H9 (cell line): Measurements from ENCODE around the gene SNX25. TPM values are rescaled to one million over a fixed set of nuclear protein-coding genes. Genes with fewer than 3 reads are reported as not detected.

Experiments used
- DNase-seq: peaks from one replicate; pipeline ENCODE4 v3.0.0-alpha.2; 2017
- H2AFZ ChIP-seq: one replicate; pipeline ENCODE4 v1.6.1; 2013; ENCODE audit warnings: mild to moderate bottlenecking, low read length, control low read depth, moderate library complexity
- H2AK5ac ChIP-seq: 2 replicates; pipeline ENCODE4 v1.6.1; 2013; ENCODE audit warnings: low read length, control low read depth, mixed read lengths; ENCODE audit not compliant: insufficient read length
- H2BK120ac ChIP-seq: one replicate; pipeline ENCODE4 v1.6.1; 2013; ENCODE audit warnings: low read depth, mild to moderate bottlenecking, low read length, control low read depth, inconsistent platforms; ENCODE audit not compliant: poor library complexity, severe bottlenecking
- H2BK12ac ChIP-seq: 2 replicates; pipeline ENCODE4 v1.6.1; 2013; ENCODE audit warnings: low read length, control low read depth, mixed read lengths, low read depth; ENCODE audit not compliant: insufficient read length
- H2BK15ac ChIP-seq: 2 replicates; pipeline ENCODE4 v1.6.1; 2013; ENCODE audit warnings: low read depth, low read length, control low read depth
- H2BK20ac ChIP-seq: one replicate; pipeline ENCODE4 v1.6.1; 2013; ENCODE audit warnings: low read depth, mild to moderate bottlenecking, low read length, control low read depth, inconsistent platforms; ENCODE audit not compliant: poor library complexity, severe bottlenecking
- H2BK5ac ChIP-seq: 2 replicates; pipeline ENCODE4 v1.6.1; 2013; ENCODE audit warnings: low read length, control low read depth, mixed read lengths; ENCODE audit not compliant: insufficient read length
- H3K14ac ChIP-seq: 2 replicates; pipeline ENCODE4 v1.6.1; 2013; ENCODE audit warnings: low read length, control low read depth; ENCODE audit not compliant: insufficient read depth
- H3K18ac ChIP-seq: 2 replicates; pipeline ENCODE4 v1.6.1; 2013; ENCODE audit warnings: low read depth, mild to moderate bottlenecking, mixed read lengths, low read length, control low read depth; ENCODE audit not compliant: insufficient read length
- H3K23ac ChIP-seq: 2 replicates; pipeline ENCODE4 v1.6.1; 2013; ENCODE audit warnings: low read length, control low read depth, mixed read lengths, low read depth; ENCODE audit not compliant: insufficient read length
- H3K23me2 ChIP-seq: 2 replicates; pipeline ENCODE4 v1.6.1; 2013; ENCODE audit warnings: low read depth, mild to moderate bottlenecking, mixed read lengths, low read length, control low read depth; ENCODE audit not compliant: insufficient read length, poor library complexity, severe bottlenecking
- H3K27ac ChIP-seq: 2 replicates; pipeline ENCODE4 v1.5.1; 2013; ENCODE audit warnings: low read length, control low read depth, mixed read lengths, low read depth; ENCODE audit not compliant: insufficient read length
- H3K27me3 ChIP-seq: 2 replicates; pipeline ENCODE4 v1.6.1; 2013; ENCODE audit warnings: low read length, control low read depth, inconsistent platforms; ENCODE audit not compliant: insufficient read depth
- H3K4ac ChIP-seq: 2 replicates; pipeline ENCODE4 v1.6.1; 2013; ENCODE audit warnings: low read depth, mild to moderate bottlenecking, control low read depth, inconsistent platforms, low read length, moderate library complexity
- H3K4me1 ChIP-seq: 2 replicates; pipeline ENCODE4 v1.6.1; 2013; ENCODE audit warnings: low read length, control low read depth, inconsistent platforms; ENCODE audit not compliant: insufficient read depth
- H3K4me2 ChIP-seq: 2 replicates; pipeline ENCODE4 v1.6.1; 2013; ENCODE audit warnings: low read length, control low read depth, mixed read lengths; ENCODE audit not compliant: insufficient read length, insufficient read depth
- H3K56ac ChIP-seq: 2 replicates; pipeline ENCODE4 v1.6.1; 2013; ENCODE audit warnings: low read depth, mild to moderate bottlenecking, mixed read lengths, low read length, control low read depth; ENCODE audit not compliant: insufficient read length
- H3K79me1 ChIP-seq: 2 replicates; pipeline ENCODE4 v1.6.1; 2013; ENCODE audit warnings: low read depth, mild to moderate bottlenecking, moderate library complexity, low read length, control low read depth, inconsistent platforms; ENCODE audit not compliant: insufficient read depth, poor library complexity, severe bottlenecking
- H3K79me2 ChIP-seq: 2 replicates; pipeline ENCODE4 v1.6.1; 2013; ENCODE audit warnings: low read length, control low read depth, inconsistent platforms; ENCODE audit not compliant: insufficient read depth
- H3K9ac ChIP-seq: 2 replicates; pipeline ENCODE4 v1.6.1; 2013; ENCODE audit warnings: low read length, control low read depth, mixed read lengths; ENCODE audit not compliant: insufficient read length; ENCODE audit errors: extremely low read depth
- H3K9me3 ChIP-seq: one replicate; pipeline ENCODE4 v1.6.1; 2013; ENCODE audit warnings: low read depth, low read length, inconsistent platforms; ENCODE audit not compliant: control insufficient read depth
- H3T11ph ChIP-seq: one replicate; pipeline ENCODE4 v1.6.1; 2013; ENCODE audit warnings: mild to moderate bottlenecking, low read length, control low read depth, inconsistent platforms
- H4K20me1 ChIP-seq: one replicate; pipeline ENCODE4 v1.6.1; 2013; ENCODE audit not compliant: control insufficient read depth, insufficient read length, insufficient read depth
- H4K5ac ChIP-seq: 2 replicates; pipeline ENCODE4 v1.6.1; 2013; ENCODE audit warnings: low read depth, mild to moderate bottlenecking, mixed read lengths, low read length, control low read depth; ENCODE audit not compliant: insufficient read length
- H4K8ac ChIP-seq: replicated peaks from 2 replicates; pipeline ENCODE4 v1.6.1; 2013; ENCODE audit warnings: low read length, control low read depth, mixed read lengths, low read depth; ENCODE audit not compliant: insufficient read length
- H4K91ac ChIP-seq: 2 replicates; pipeline ENCODE4 v1.6.1; 2013; ENCODE audit warnings: low read depth, mild to moderate bottlenecking, moderate library complexity, mixed read lengths, low read length, control low read depth; ENCODE audit not compliant: insufficient read length
- H3K27ac Mint-ChIP-seq, 3 experiments: 2 replicates in 2 of 3; 3 replicates in 1 of 3; pipeline ENCODE4 v1.8.0; 2020 to 2021; ENCODE audit warnings: mixed read lengths in 3 of 3, mild to moderate bottlenecking in 1 of 3, moderate library complexity in 1 of 3
- H3K27me3 Mint-ChIP-seq: 2 replicates; pipeline ENCODE4 v1.8.0; 2021; ENCODE audit warnings: low read depth, mild to moderate bottlenecking, moderate library complexity, mixed read lengths
- H3K36me3 Mint-ChIP-seq, 3 experiments: 2 replicates in 2 of 3; 3 replicates in 1 of 3; pipeline ENCODE4 v1.8.0; 2020 to 2021; ENCODE audit warnings: low read depth in 3 of 3, mixed read lengths in 3 of 3; ENCODE audit not compliant: insufficient read depth in 1 of 3
- H3K4me1 Mint-ChIP-seq, 2 experiments: 2 replicates each; pipeline ENCODE4 v1.8.0; 2020; ENCODE audit warnings: mixed read lengths in 2 of 2
- H3K4me3 Mint-ChIP-seq, 2 experiments: 2 replicates in 1 of 2; 3 replicates in 1 of 2; pipeline ENCODE4 v1.8.0; 2020 to 2021; ENCODE audit warnings: mild to moderate bottlenecking in 2 of 2, mixed read lengths in 2 of 2, moderate library complexity in 1 of 2
- H3K9me3 Mint-ChIP-seq, 2 experiments: 2 replicates in 1 of 2; 3 replicates in 1 of 2; pipeline ENCODE4 v1.8.0; 2020; ENCODE audit warnings: mild to moderate bottlenecking in 2 of 2, mixed read lengths in 2 of 2, moderate library complexity in 1 of 2
- CTCF ChIP-seq: fragments of 200-600 bp; sonication (generic); conservative IDR thresholded peaks from 3 replicates; pipeline ENCODE4 v1.8.0; 2021; ENCODE audit warnings: antibody characterized with exemption, mild to moderate bottlenecking
- WGBS: extraction: QIAGEN DNeasy Blood & Tissue Kit; methylation state at CpG from one replicate; pipeline ENCODE4 v1.1.7; 2013; ENCODE audit warnings: missing lambda C conversion rate, low lambda C conversion rate, mixed read lengths; ENCODE audit not compliant: insufficient read length; ENCODE audit errors: extremely low coverage; 5-methylcytosine and 5-hydroxymethylcytosine counted together
- total RNA-seq: library from RNA; stranded (reverse); gene quantifications from 2 replicates; pipeline ENCODE4 v1.2.1, GENCODE V29; 2021

Gene SNX25
- total RNA-seq, 1 experiment from 2014 or later: 28.2 TPM

GRCh38 chr4:185411849-185412248 is 202.5 kb downstream of the SNX25 start:
- Histone ChIP-seq H3T11ph (no peak overlapping the region), H2BK5ac (no peak overlapping the region), H3K27ac (no peak overlapping the region), H2AFZ (no peak overlapping the region), H3K14ac (no peak overlapping the region), H2BK120ac (no peak overlapping the region), H3K23me2 (no peaks in the 10 kb centered on the region), H3K9ac (no peak overlapping the region), H3K4me2 (no peak overlapping the region), H4K5ac (no peak overlapping the region), H3K27me3 (no peaks in the 10 kb centered on the region), H2AK5ac (no peak overlapping the region), H2BK12ac (no peak overlapping the region), H3K4me1 (no peaks in the 10 kb centered on the region), H4K8ac (no peak overlapping the region), H3K9me3 (no peaks in the 10 kb centered on the region), H2BK15ac (no peak overlapping the region), H4K91ac (no peak overlapping the region), H3K23ac (no peak overlapping the region), H3K79me2 (no peaks in the 10 kb centered on the region), H3K56ac (no peak overlapping the region), H2BK20ac (no peak overlapping the region), H3K4ac (no peak overlapping the region), H3K18ac (no peak overlapping the region), H4K20me1 (no peaks in the 10 kb centered on the region), H3K79me1 (no peaks in the 10 kb centered on the region)
- Mint-ChIP-seq H3K36me3 (peaks cover 6 to 57% (median 38%) of the 10 kb centered on the region in 3 experiments), H3K4me1 (no peaks in the 10 kb centered on the region), H3K4me3 (no peak overlapping the region), H3K27me3 (no peaks in the 10 kb centered on the region), H3K27ac (no peak overlapping the region), H3K9me3 (peaks cover 4 to 6% of the 10 kb centered on the region in 2 experiments; a peak in 4 of 5 replicates)
- TF ChIP-seq CTCF: no peak
- WGBS: no CpG with 5 or more reads among the region's 5 CpGs
- DNase-seq: no peak
